ENCODE measurements around the gene BHLHE41.
A peak's percentile ranks its signal among the peaks of the same experiment; 100 is the strongest.

The BHLHE41 gene

GRCh38 chr12:26149968-26150500 lies 25.2 kb upstream of the BHLHE41 start:
- no peaks in the 10 kb centered on the region for H3K9me3 Mint-ChIP-seq
- no peak for DNase-seq
- no peaks in the 10 kb centered on the region for H3K36me3 Mint-ChIP-seq (ENCODE audit: low read depth)
- no peak overlapping the region for H3K27ac Mint-ChIP-seq
- H3K4me1 Mint-ChIP-seq (ENCODE audit: low read depth), result no peaks in the 10 kb centered on the region
- no peak overlapping the region for H3K4me3 Mint-ChIP-seq
- peaks cover 21% of the 10 kb centered on the region for H3K27me3 Mint-ChIP-seq

DNA sequence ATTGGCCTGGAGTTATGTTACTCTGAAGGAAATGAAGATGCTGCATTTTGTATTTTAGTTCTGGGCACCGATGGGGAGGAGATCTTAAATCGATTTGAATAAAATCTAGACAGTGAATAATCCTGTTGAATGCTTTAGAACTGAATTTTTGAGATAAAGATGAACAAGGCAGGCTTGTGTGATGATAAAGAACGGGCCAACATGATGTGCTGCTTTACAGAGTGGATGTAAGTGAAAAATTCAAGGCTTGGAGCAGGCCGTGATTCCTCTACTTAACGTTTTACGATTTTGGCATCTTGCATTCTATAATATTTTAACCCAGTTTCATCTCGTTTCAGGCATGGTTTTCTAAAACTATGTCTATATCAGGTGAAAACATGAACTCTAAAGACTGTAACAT lies 23.5 kb upstream of the BHLHE41 start:
- Mint-ChIP-seq H3K36me3 (ENCODE audit: low read depth) (no peaks in the 10 kb centered on the region), H3K4me1 (ENCODE audit: low read depth) (no peaks in the 10 kb centered on the region), H3K4me3 (no peak overlapping the region), H3K27me3 (peaks cover 21% of the 10 kb centered on the region), H3K9me3 (no peaks in the 10 kb centered on the region), H3K27ac (no peak overlapping the region)
- DNase-seq, result no peak

- Mint-ChIP-seq H3K9me3 (no peaks in the 10 kb centered on the region), H3K4me1 (ENCODE audit: low read depth) (no peaks in the 10 kb centered on the region), H3K27me3 (no peaks in the 10 kb centered on the region), H3K4me3 (no peak overlapping the region), H3K36me3 (ENCODE audit: low read depth) (no peaks in the 10 kb centered on the region), H3K27ac (no peak overlapping the region)
- no peak for DNase-seq
Observed at GRCh38 chr12:26143291-26143690, 18.5 kb upstream of the BHLHE41 start.

- no peaks in the 10 kb centered on the region for H3K4me1 Mint-ChIP-seq (ENCODE audit: low read depth)
- no peaks in the 10 kb centered on the region for H3K36me3 Mint-ChIP-seq (ENCODE audit: low read depth)
- peaks cover 16% of the 10 kb centered on the region for H3K27me3 Mint-ChIP-seq
- no peak for DNase-seq
- no peak overlapping the region for H3K27ac Mint-ChIP-seq
- no peaks in the 10 kb centered on the region for H3K9me3 Mint-ChIP-seq
- H3K4me3 Mint-ChIP-seq, result no peak overlapping the region
Observed at GRCh38 chr12:26138860-26139259, 14.0 kb upstream of the BHLHE41 start.

DNA sequence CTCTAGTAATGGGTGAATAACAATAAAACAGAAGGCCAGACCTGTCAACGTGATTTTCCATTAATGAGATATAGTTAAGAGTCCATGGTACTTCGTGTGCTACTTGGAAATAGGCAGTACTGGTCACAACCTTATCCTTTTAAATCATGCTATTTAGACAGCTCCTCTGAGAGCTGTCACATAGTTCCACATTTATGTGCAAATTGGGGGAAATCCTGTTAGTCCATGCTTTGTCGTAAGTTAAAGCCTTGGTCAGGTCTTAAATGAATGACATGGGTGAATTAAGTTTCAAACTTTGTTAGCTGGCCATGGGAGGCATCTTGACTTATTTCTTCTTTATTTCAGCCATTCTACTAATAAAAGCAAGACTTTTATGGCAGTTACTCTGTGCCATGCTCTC lies 11.9 kb upstream of the BHLHE41 start:
- Mint-ChIP-seq H3K9me3 (no peaks in the 10 kb centered on the region), H3K36me3 (ENCODE audit: low read depth) (no peaks in the 10 kb centered on the region), H3K4me1 (ENCODE audit: low read depth) (no peaks in the 10 kb centered on the region), H3K27ac (no peak overlapping the region), H3K4me3 (no peak overlapping the region), H3K27me3 (peaks cover 35% of the 10 kb centered on the region)
- no peak for DNase-seq

- Mint-ChIP-seq H3K27me3 (peaks cover 44% of the 10 kb centered on the region), H3K36me3 (ENCODE audit: low read depth) (no peaks in the 10 kb centered on the region), H3K27ac (no peak overlapping the region), H3K9me3 (no peaks in the 10 kb centered on the region), H3K4me1 (ENCODE audit: low read depth) (no peaks in the 10 kb centered on the region), H3K4me3 (no peak overlapping the region)
- no peak for DNase-seq
Observed at GRCh38 chr12:26135571-26135970, 10.7 kb upstream of the BHLHE41 start.

- H3K9me3 Mint-ChIP-seq, result no peaks in the 10 kb centered on the region
- no peak for DNase-seq
- no peaks in the 10 kb centered on the region for H3K4me1 Mint-ChIP-seq (ENCODE audit: low read depth)
- no peaks in the 10 kb centered on the region for H3K36me3 Mint-ChIP-seq (ENCODE audit: low read depth)
- H3K27me3 Mint-ChIP-seq, result peaks cover 49% of the 10 kb centered on the region
- H3K4me3 Mint-ChIP-seq, result no peak overlapping the region
- H3K27ac Mint-ChIP-seq, result no peak overlapping the region
Observed at GRCh38 chr12:26135010-26135420, 10.2 kb upstream of the BHLHE41 start.

DNA sequence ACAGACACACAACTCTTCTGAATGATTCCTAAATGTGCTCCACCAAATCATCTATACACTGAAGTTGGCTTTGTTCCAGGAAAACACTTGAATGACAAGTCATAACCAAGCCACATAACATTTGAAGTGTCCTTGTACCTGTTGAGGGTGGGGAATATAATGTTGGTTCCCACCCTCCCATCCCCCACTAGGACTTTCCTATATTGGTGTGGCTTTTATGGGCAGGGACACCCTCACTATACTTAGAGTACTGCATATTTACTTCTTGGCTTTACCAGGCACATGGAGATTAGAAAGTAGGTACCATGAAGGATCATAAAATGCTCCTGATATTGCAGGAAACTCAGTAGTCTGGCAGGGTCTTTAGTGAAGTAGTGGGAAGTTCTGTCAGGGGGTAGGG lies 9.7 kb upstream of the BHLHE41 start:
- Mint-ChIP-seq H3K36me3 (ENCODE audit: low read depth) (no peaks in the 10 kb centered on the region), H3K4me3 (no peak overlapping the region), H3K4me1 (ENCODE audit: low read depth) (no peaks in the 10 kb centered on the region), H3K27me3 (peaks cover 53% of the 10 kb centered on the region), H3K9me3 (no peaks in the 10 kb centered on the region), H3K27ac (no peak overlapping the region)
- no peak for DNase-seq

DNA sequence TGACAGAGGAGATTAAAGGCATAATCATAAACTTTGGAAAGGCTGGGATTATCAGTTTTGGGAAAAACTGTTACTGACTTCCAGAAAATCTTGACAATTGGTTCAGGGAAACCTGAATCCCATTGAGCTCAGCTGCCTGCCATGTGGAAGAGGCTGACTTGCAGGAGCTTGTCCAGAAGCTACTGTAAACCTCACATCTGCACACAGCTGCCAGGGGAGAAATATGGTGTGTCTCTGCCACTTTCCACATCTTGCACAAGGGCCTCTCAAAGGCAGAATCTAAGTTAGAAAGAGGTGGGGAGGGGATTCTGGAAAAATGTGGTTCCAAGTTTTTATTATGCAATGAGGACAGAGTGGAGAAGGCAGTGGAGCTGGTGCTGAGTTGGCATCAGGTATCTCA lies 8.7 kb upstream of the BHLHE41 start:
- peaks cover 61% of the 10 kb centered on the region for H3K27me3 Mint-ChIP-seq
- H3K9me3 Mint-ChIP-seq, result no peaks in the 10 kb centered on the region
- H3K27ac Mint-ChIP-seq, result no peak overlapping the region
- no peaks in the 10 kb centered on the region for H3K4me1 Mint-ChIP-seq (ENCODE audit: low read depth)
- DNase-seq, result no peak
- no peaks in the 10 kb centered on the region for H3K36me3 Mint-ChIP-seq (ENCODE audit: low read depth)
- no peak overlapping the region for H3K4me3 Mint-ChIP-seq

GRCh38 chr12:26132866-26133265 lies 8.0 kb upstream of the BHLHE41 start:
- Mint-ChIP-seq H3K36me3 (ENCODE audit: low read depth) (no peaks in the 10 kb centered on the region), H3K4me3 (no peak overlapping the region), H3K4me1 (ENCODE audit: low read depth) (no peaks in the 10 kb centered on the region), H3K27me3 (peaks cover 68% of the 10 kb centered on the region), H3K9me3 (no peaks in the 10 kb centered on the region), H3K27ac (no peak overlapping the region)
- DNase-seq, result no peak

DNA sequence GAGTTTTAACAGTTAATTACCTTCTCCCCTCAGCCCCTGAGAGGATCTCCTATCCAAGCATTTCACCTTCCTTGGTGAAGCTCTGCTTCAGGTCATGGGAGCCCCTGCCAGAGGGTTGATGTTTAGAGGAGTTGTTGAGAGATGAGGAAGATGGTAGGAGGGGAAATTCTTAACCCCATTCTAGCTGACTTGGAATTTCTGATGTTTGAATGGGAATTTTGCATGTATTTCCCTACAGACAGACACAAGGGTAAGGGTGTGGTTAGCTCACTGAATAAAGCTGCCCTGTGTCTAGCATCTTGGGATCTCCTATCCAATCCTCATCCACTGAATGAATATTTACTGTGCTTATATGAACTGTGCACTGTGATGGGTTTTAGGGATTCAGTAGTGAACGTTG lies 7.1 kb upstream of the BHLHE41 start:
- H3K27ac Mint-ChIP-seq, result no peak overlapping the region
- DNase-seq, result no peak
- H3K36me3 Mint-ChIP-seq (ENCODE audit: low read depth), result no peaks in the 10 kb centered on the region
- H3K9me3 Mint-ChIP-seq, result no peaks in the 10 kb centered on the region
- peaks cover 77% of the 10 kb centered on the region for H3K27me3 Mint-ChIP-seq
- no peaks in the 10 kb centered on the region for H3K4me1 Mint-ChIP-seq (ENCODE audit: low read depth)
- H3K4me3 Mint-ChIP-seq, result no peak overlapping the region

DNA sequence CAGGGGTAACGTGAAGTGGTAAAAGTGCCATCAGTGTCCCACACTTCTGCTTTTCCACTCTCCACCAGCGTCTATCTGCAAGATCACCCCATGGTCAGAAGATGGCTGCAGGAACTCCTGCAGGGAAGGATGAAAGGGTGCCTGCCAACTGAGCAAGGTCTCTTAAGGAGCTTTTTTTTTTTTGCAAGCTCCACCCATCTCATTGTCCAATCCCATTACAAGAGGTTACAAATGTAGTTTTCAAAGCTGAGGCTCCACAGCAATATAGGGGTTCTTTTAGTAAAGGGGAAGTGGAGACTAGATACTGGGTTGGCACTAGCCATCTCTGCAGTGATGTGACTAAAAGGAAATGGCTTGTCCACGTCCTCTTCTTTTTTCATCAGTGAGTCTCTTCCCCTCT lies 5.9 kb upstream of the BHLHE41 start:
- DNase-seq, result no peak
- H3K9me3 Mint-ChIP-seq, result no peaks in the 10 kb centered on the region
- H3K27me3 Mint-ChIP-seq, result peaks cover 87% of the 10 kb centered on the region
- no peaks in the 10 kb centered on the region for H3K36me3 Mint-ChIP-seq (ENCODE audit: low read depth)
- H3K4me3 Mint-ChIP-seq, result no peak overlapping the region
- no peak overlapping the region for H3K27ac Mint-ChIP-seq
- peaks cover 8% of the 10 kb centered on the region for H3K4me1 Mint-ChIP-seq (ENCODE audit: low read depth)

GRCh38 chr12:26128168-26128567 lies 3.3 kb upstream of the BHLHE41 start:
- DNase-seq, result no peak
- H3K27me3 Mint-ChIP-seq, result peaks cover 93% of the 10 kb centered on the region
- peaks cover 27% of the 10 kb centered on the region for H3K4me1 Mint-ChIP-seq (ENCODE audit: low read depth)
- H3K36me3 Mint-ChIP-seq (ENCODE audit: low read depth), result no peaks in the 10 kb centered on the region
- no peaks in the 10 kb centered on the region for H3K9me3 Mint-ChIP-seq
- no peak overlapping the region for H3K4me3 Mint-ChIP-seq
- no peak overlapping the region for H3K27ac Mint-ChIP-seq

GRCh38 chr12:26127404-26127803 lies 2.6 kb upstream of the BHLHE41 start:
- H3K36me3 Mint-ChIP-seq (ENCODE audit: low read depth), result no peaks in the 10 kb centered on the region
- no peak overlapping the region for H3K4me3 Mint-ChIP-seq
- peaks cover 31% of the 10 kb centered on the region for H3K4me1 Mint-ChIP-seq (ENCODE audit: low read depth)
- H3K27me3 Mint-ChIP-seq, result peaks cover 90% of the 10 kb centered on the region
- no peak overlapping the region for H3K27ac Mint-ChIP-seq
- DNase-seq, result no peak
- no peaks in the 10 kb centered on the region for H3K9me3 Mint-ChIP-seq

DNA sequence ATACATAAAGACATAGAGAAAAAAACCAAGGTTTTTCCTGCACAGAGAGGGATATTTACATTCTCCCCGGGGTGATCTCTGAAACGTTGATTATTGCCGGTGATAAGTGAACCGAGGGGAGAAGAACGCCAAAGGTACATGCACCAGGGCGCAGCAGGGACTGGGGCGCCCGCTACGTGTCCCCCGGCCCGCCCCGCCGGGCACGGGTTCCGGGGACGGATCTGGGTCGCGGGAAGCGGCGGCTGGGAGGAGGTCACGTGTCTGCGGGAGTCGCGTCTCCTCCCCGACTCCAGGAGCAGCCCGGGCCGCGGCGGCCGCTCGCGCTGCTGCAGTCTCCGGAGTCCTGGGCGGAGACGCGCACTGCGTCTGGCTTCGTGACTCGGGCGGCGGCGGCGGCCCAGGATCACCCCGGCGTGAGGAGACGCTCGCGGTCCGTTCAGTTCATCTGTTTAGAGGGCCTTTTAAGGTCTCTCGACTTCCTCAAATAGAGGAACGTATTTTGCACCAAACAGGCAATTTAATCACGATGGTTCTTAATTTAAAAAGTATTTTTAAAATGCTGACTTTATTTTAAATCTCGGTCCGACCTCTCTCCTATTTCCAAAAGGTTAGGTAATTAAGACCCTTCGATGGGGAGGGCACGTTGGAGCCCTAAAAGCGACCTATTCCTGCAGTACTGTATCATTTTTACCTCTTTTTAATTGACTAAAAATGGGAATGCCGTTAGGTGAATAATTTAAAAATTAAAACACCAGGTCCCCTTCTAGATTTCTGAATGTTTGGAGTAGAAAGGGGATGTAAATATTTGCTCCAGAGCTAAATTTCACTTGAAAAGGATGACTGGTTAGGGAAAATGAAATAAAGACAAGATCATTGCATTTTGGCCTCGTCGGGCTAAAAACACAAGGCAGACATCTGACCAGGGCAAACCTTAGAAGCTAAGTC lies 1.8 kb upstream of the BHLHE41 start:
- peak overlapping the region; percentile 79 for H3K4me3 Mint-ChIP-seq
- H3K9me3 Mint-ChIP-seq, result no peaks in the 10 kb centered on the region
- H3K27ac Mint-ChIP-seq, result no peak overlapping the region
- H3K27me3 Mint-ChIP-seq, result peaks cover 87% of the 10 kb centered on the region
- H3K36me3 Mint-ChIP-seq (ENCODE audit: low read depth), result no peaks in the 10 kb centered on the region
- peaks cover 34% of the 10 kb centered on the region for H3K4me1 Mint-ChIP-seq (ENCODE audit: low read depth)
- DNase-seq, result peak; percentile 64
